ENCODE results near the gene RSBN1L. TPM values are rescaled to one million over a fixed set of nuclear protein-coding genes. Genes with fewer than 3 reads are reported as not detected.

Gene RSBN1L
- polyA plus RNA-seq, 1 donor from 2014 or later: 24.7 TPM

- H3K79me2 ChIP-seq (replicated peaks; ENCODE audit: insufficient read depth, low read length): peaks cover 4% of the 10 kb centered on the region
- H3K9me3 ChIP-seq (ENCODE audit: low read length): peaks cover 3% of the 10 kb centered on the region
Observed at GRCh38 chr7:77824636-77825035, 128.4 kb downstream of the RSBN1L start.

DNA sequence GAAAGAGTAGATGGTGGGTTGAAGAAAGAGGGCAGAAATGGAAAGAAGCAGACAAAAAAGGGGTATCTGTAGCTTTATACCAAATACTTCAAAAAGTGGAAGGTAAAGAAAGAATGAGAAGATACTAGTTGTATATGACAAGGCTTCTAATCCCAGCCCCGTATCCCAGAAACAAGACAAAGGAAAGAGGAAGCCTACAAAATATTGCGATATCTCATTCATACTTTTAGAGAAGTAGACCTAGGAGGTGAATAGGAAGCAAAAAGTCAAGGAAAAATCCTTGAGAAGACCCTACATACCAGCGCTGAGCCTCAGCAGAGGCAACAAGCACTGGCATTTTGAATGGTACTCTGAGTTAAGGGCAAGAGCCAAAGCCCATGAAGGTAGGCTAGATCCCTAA, 128.9 kb downstream of the RSBN1L start:
- Histone ChIP-seq H3K9ac (ENCODE audit: low read length) (no peak overlapping the region), H4K20me1 (ENCODE audit: insufficient read depth) (no peaks in the 10 kb centered on the region), H3K27ac (ENCODE audit: low read length) (no peak overlapping the region), H2AFZ (ENCODE audit: low read depth, low read length) (no peak overlapping the region), H3K4me3 (ENCODE audit: low read length) (no peak overlapping the region), H3K36me3 (ENCODE audit: insufficient read depth, low read length) (no peaks in the 10 kb centered on the region), H3K4me2 (ENCODE audit: low read length) (no peak overlapping the region), H3K9me2 (ENCODE audit: insufficient read depth, low read length) (no peaks in the 10 kb centered on the region), H3F3A (ENCODE audit: insufficient read depth, low read length, poor library complexity, severe bottlenecking) (no peaks in the 10 kb centered on the region), H3K27me3 (ENCODE audit: insufficient read depth, low read depth, low read length) (no peaks in the 10 kb centered on the region), H3K79me2 (replicated peaks; ENCODE audit: insufficient read depth, low read length) (peaks cover 4% of the 10 kb centered on the region), H3K9me3 (ENCODE audit: low read length) (peaks cover 3% of the 10 kb centered on the region)
- TF ChIP-seq TAF1 (IDR thresholded peaks at IDR 0.05; ENCODE audit: low read depth) (no peak), EZH2 (IDR thresholded peaks at IDR 0.05; ENCODE audit: borderline replicate concordance, insufficient read depth, low read length, poor library complexity, severe bottlenecking) (no peak), SMC3 (conservative IDR thresholded peaks at IDR 0.05; ENCODE audit: poor library complexity) (no peak), REST (IDR thresholded peaks at IDR 0.05; ENCODE audit: borderline replicate concordance) (no peak), MXI1 (conservative IDR thresholded peaks at IDR 0.05; ENCODE audit: poor library complexity, severe bottlenecking) (no peak), RAD21 (conservative IDR thresholded peaks at IDR 0.05) (no peak), EP300 (conservative IDR thresholded peaks at IDR 0.05; ENCODE audit: poor library complexity, severe bottlenecking) (no peak)
- TF ChIP-seq, protein P1, sequence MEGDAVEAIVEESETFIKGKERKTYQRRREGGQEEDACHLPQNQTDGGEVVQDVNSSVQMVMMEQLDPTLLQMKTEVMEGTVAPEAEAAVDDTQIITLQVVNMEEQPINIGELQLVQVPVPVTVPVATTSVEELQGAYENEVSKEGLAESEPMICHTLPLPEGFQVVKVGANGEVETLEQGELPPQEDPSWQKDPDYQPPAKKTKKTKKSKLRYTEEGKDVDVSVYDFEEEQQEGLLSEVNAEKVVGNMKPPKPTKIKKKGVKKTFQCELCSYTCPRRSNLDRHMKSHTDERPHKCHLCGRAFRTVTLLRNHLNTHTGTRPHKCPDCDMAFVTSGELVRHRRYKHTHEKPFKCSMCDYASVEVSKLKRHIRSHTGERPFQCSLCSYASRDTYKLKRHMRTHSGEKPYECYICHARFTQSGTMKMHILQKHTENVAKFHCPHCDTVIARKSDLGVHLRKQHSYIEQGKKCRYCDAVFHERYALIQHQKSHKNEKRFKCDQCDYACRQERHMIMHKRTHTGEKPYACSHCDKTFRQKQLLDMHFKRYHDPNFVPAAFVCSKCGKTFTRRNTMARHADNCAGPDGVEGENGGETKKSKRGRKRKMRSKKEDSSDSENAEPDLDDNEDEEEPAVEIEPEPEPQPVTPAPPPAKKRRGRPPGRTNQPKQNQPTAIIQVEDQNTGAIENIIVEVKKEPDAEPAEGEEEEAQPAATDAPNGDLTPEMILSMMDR (IDR thresholded peaks at IDR 0.05; ENCODE audit: poor library complexity, severe bottlenecking): no peak

More at GRCh38 chr7:77824636-77825035, 128.4 kb downstream of the RSBN1L start:
- H3K9me2 ChIP-seq (ENCODE audit: insufficient read depth, low read length): no peaks in the 10 kb centered on the region
- H3K27me3 ChIP-seq (ENCODE audit: insufficient read depth, low read depth, low read length): no peaks in the 10 kb centered on the region
- H3K36me3 ChIP-seq (ENCODE audit: insufficient read depth, low read length): no peaks in the 10 kb centered on the region
- H2AFZ ChIP-seq (ENCODE audit: low read depth, low read length): no peak overlapping the region
- H3K4me2 ChIP-seq (ENCODE audit: low read length): no peak overlapping the region
- TF ChIP-seq REST (IDR thresholded peaks at IDR 0.05; ENCODE audit: borderline replicate concordance): no peak
- no peak for TF ChIP-seq RAD21 (conservative IDR thresholded peaks at IDR 0.05)
- no peak for TF ChIP-seq MXI1 (conservative IDR thresholded peaks at IDR 0.05; ENCODE audit: poor library complexity, severe bottlenecking)
- TF ChIP-seq, protein P1 (IDR thresholded peaks at IDR 0.05; ENCODE audit: poor library complexity, severe bottlenecking): no peak
- TF ChIP-seq TAF1 (IDR thresholded peaks at IDR 0.05; ENCODE audit: low read depth): no peak
- no peak for TF ChIP-seq SMC3 (conservative IDR thresholded peaks at IDR 0.05; ENCODE audit: poor library complexity)
- TF ChIP-seq EP300 (conservative IDR thresholded peaks at IDR 0.05; ENCODE audit: poor library complexity, severe bottlenecking): no peak
- TF ChIP-seq EZH2 (IDR thresholded peaks at IDR 0.05; ENCODE audit: borderline replicate concordance, insufficient read depth, low read length, poor library complexity, severe bottlenecking): no peak
- TF ChIP-seq POLR2AphosphoS5 (IDR thresholded peaks at IDR 0.05): no peak
- H3K9ac ChIP-seq (ENCODE audit: low read length): no peak overlapping the region
- H3F3A ChIP-seq (ENCODE audit: insufficient read depth, low read length, poor library complexity, severe bottlenecking): no peaks in the 10 kb centered on the region
- H3K27ac ChIP-seq (ENCODE audit: low read length): no peak overlapping the region
- H3K4me3 ChIP-seq (ENCODE audit: low read length): no peak overlapping the region
- H4K20me1 ChIP-seq (ENCODE audit: insufficient read depth): no peaks in the 10 kb centered on the region
